Activated T-cell treated with anti-CD3 and anti-CD28 coated beads, Interleukin-2, amount 50 U/mL, for 72 hours (primary cell): ENCODE data around the gene NOXO1. TPM values are rescaled to one million over a fixed set of nuclear protein-coding genes. Genes with fewer than 3 reads are reported as not detected.
"Not testable (repeated sequence)": the region's sequence is repeated elsewhere in the genome, so short reads cannot be mapped to it uniquely, and the experiment has no call there.

ENCODE experiments used
- ATAC-seq, 2 donors: fragments of 150-1000 bp; cut with Tn5 transposase; replicated peaks in 1 of 2; 2 replicates each; pipeline ENCODE4 v1.10.0; 2021; ENCODE audit warnings: moderate library complexity in 2 of 2, mild to moderate bottlenecking in 1 of 2
- DNase-seq, 2 donors: peaks; one replicate each; pipeline ENCODE4 v3.0.0; 2021 to 2022; ENCODE audit warnings: mixed read lengths in 1 of 2
- H3K27ac Mint-ChIP-seq: one replicate; pipeline ENCODE4 v1.8.0; 2022; ENCODE audit warnings: mild to moderate bottlenecking, moderate library complexity, mixed read lengths
- H3K27me3 Mint-ChIP-seq: one replicate; pipeline ENCODE4 v1.8.0; 2022; ENCODE audit warnings: low read depth, mixed read lengths
- H3K36me3 Mint-ChIP-seq, 2 donors: one replicate each; pipeline ENCODE4 v1.8.0; 2022; ENCODE audit warnings: mixed read lengths in 2 of 2, mild to moderate bottlenecking in 1 of 2; ENCODE audit not compliant: insufficient read depth in 2 of 2
- H3K4me1 Mint-ChIP-seq: one replicate; pipeline ENCODE4 v1.8.0; 2022; ENCODE audit warnings: low read depth, mixed read lengths
- H3K4me3 Mint-ChIP-seq, 2 donors: one replicate each; pipeline ENCODE4 v1.8.0; 2022; ENCODE audit warnings: mild to moderate bottlenecking in 2 of 2, mixed read lengths in 2 of 2, moderate library complexity in 2 of 2
- H3K9me3 Mint-ChIP-seq, 2 donors: one replicate each; pipeline ENCODE4 v1.8.0; 2022; ENCODE audit warnings: mixed read lengths in 2 of 2
- total RNA-seq, 2 donors: library from RNA; stranded (reverse); gene quantifications; one replicate each; pipeline ENCODE4 v1.2.3, GENCODE V29; 2022

The NOXO1 gene
- total RNA-seq, 2 donors from 2014 or later, result 1.8 TPM; not detected in 1

DNA sequence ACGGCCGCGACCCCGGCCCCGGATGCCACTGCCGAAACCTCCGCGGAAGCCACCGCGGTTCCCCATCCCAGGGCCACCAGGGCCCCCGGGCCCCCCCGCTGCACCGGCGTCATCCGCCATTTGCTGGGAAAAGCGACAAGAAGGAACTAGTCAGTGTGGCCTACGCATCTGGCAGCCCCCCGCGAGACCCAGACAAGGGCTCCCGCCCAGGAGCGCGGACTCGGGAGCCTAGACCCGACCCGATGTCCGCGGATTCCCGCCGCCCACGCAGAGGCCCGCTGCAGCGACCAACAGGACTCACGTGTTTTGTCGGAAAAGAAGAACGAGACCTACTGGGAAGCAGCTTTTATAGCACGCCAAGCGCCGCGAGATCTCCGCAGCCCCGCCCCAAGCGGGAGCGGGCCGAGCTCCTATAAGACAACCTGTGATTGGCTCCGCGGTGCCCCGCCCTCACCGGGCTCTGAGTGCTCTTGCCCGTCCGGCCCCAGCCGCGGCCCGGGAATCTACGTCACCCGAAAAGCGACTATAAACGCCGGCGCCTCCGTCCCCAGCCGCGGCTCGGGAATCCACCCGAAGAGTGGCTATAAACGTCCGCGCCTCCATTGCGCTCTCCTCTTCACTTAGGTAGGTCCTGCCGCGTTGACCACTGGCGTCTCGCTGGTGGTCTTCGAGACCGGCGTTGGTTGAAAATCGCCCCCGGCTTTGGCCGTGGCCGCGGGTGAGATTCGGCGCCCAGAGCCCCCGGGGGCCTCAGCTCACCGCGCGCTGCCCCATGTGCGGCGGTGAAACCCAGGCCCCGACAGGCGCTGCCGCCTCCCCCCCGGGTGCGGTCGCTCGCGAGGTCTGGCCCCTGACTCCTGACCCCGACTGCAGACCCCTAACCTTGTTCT is 16.5 kb downstream of the NOXO1 start, which contains the start of gene RPS2:
TSS of gene RPS2 (minus strand) at position 321 of the 890 bp plus-strand sequence. CDS start at position 120, 201 bp downstream.
- peak within 1 kb of the TSS; percentile 91 to 97 for H3K4me3 Mint-ChIP-seq
- ATAC-seq (peak; percentile 81 to 90), DNase-seq (peak; percentile 98 to 99)
- no peaks in the 10 kb centered on the region for H3K9me3 Mint-ChIP-seq
- H3K4me1 Mint-ChIP-seq, result peaks cover 52% of the 10 kb centered on the region
- peak within 1 kb of the TSS; percentile 96 for H3K27ac Mint-ChIP-seq
- peaks cover 14 to 32% of the 10 kb centered on the region in 2 donors for H3K36me3 Mint-ChIP-seq
- H3K27me3 Mint-ChIP-seq, result no peaks in the 10 kb centered on the region

DNA sequence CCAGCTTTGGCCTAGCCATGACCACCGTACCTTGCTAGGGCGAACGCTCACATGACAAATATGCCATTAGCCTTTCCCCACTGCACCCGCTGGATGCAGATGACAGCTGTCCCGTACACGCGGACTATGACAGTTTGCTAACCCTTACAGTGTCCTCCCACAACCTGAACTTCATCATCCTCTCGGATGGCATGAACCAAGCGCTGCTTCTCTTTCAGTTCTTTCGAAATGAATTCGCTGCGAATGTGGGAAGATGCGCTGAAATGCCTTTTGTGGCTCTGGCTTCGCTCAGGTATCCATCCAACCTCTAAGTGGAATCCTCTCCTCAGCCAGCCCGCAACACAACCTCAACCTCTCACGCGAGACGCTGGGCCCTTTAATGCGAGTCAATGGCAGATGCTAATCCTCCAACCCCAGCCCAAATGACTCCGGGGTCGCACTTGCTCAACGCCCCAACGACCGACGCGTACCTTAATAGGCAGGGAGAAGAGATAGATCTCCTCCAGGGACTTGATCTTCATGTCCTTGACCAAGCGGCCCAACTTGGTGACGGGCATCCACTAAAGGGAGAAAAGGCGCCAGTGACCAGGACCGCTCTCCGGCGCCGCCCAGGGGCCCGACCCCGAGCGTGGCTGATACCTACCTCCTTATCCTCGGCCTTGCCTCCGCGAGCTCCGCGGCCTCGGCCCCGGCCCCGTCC is 17.3 kb downstream of the NOXO1 start:
- DNase-seq (peak in 1 of 2 donors; percentile 41), ATAC-seq (peak; percentile 2 to 3)
- peak overlapping the region; percentile 91 to 97 for H3K4me3 Mint-ChIP-seq
- H3K36me3 Mint-ChIP-seq, result peaks cover 14 to 32% of the 10 kb centered on the region in 2 donors
- H3K27ac Mint-ChIP-seq, result peak overlapping the region; percentile 92
- peaks cover 52% of the 10 kb centered on the region for H3K4me1 Mint-ChIP-seq
- no peaks in the 10 kb centered on the region for H3K9me3 Mint-ChIP-seq
- H3K27me3 Mint-ChIP-seq, result no peaks in the 10 kb centered on the region

DNA sequence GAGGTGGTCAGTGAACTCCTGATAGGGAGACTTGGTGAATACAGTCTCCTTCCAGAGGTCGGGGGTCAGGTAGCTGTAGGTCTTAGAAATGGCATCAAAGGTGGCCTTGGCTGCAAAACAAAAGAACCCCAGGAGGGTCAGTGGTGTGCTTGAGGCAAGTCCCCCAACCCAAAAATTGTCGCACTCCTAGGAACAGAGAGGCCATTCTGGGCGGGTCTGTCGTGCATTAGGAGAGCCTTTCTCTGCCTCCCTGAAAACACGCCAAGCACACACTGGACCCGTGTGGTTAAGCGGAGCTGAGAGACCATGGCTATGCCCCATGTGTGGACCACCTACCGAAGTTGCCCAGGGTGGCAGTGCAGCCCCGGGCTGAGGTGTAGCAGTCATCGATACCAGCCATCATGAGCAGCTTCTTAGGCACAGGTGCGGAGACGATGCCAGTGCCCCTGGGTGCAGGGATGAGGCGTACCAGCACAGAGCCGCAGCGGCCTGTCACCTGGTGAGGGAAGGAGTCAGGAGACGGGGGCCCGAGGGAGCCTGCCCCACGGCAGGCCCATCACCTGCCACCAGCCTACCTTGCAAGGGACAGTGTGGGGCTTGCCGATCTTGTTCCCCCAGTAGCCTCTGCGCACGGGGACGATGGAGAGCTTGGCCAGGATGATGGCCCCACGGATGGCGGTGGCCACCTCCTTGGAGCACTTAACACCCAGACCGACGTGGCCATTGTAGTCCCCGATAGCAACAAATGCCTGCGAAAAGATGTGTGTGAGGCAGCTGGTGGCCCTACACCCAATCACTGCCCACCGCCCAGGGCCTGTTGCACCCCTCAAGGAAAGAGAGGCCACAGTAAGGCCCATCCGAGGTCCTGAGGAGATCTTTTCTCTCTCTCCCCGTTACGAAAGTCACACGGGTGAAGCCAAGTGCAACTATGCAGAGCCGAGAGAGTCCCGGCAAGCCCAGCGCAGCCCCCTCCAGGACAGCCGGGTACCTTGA is 18.8 kb downstream of the NOXO1 start:
- H3K36me3 Mint-ChIP-seq, result peaks cover 14 to 32% of the 10 kb centered on the region in 2 donors
- H3K4me1 Mint-ChIP-seq, result peaks cover 50% of the 10 kb centered on the region
- H3K27me3 Mint-ChIP-seq, H3K9me3 Mint-ChIP-seq, DNase-seq, ATAC-seq: not testable (repeated sequence)
- H3K27ac Mint-ChIP-seq, result peak overlapping the region; percentile 92
- H3K4me3 Mint-ChIP-seq, result peak overlapping the region; percentile 91 to 97

DNA sequence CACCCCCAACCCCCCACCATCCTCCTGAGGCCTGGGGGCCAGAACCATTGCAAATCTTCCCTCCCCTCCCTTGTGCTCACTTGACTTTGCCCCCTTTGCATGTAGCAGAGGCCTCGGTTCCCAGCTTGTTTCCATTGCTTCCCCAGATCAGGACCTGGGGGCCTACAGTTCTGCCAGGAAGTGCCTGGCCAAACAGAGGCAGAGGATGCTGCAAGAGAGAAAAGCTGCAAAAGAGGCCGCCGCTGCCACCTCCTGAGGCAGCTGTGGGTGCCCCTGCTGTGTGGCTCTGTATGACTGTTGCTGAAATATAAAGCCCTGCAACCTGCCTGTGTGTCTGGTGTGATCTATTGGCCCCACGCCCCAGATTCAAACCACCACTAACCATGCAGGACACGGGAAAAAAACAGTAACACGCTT is 19.6 kb downstream of the NOXO1 start:
- DNase-seq (peak in 1 of 2 donors; percentile 39), ATAC-seq (no peak)
- Mint-ChIP-seq H3K27me3 (no peaks in the 10 kb centered on the region), H3K36me3 (peaks cover 14 to 32% of the 10 kb centered on the region in 2 donors), H3K4me3 (peak overlapping the region; percentile 91 to 97), H3K9me3 (no peaks in the 10 kb centered on the region), H3K4me1 (peaks cover 46% of the 10 kb centered on the region), H3K27ac (peak overlapping the region; percentile 84)

DNA sequence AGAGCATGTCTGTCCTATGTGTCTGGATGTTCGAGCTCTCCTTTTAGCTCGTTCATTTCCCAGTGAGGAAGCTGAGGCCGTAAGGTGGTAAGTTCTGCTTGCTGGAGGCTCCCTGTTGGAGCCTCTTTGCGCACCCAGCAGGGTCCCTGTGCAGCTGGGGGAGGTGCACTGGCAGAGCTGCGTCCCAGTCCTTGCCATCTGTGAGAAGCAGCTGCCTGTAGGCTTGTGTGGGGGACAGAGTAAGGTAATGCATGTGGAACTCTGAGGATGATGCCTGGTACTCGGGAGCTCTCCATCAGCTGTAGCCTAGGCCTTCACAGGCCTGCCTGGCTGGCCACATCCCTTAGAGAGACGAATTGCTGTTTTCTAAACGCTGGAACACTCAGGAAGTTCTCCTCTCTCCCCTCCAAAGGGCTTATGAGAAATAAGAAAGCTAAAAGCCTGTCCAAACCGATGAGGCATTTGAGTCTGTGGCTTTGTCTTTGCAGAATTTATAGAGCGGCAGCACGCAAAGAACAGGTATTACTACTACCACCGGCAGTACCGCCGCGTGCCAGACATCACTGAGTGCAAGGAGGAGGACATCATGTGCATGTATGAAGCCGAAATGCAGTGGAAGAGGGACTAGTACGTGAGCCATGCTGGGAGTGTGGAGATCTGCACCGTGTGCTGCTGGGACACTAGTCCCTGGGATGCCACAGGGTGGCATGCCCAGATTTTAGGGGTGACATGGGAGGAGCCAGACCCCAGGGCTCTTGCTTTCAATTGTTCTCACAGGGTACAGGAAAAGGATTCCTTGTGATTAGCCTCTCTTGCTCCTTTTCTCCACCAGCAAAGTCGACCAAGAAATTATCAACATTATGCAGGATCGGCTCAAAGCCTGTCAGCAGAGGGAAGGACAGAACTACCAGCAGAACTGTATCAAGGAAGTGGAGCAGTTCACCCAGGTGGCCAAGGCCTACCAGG is 20.3 kb downstream of the NOXO1 start:
- ATAC-seq (peak in 1 of 2 donors; percentile 18), DNase-seq (peak in 1 of 2 donors; percentile 60)
- Mint-ChIP-seq H3K27ac (peak overlapping the region; percentile 97), H3K4me1 (peaks cover 46% of the 10 kb centered on the region), H3K4me3 (peak overlapping the region; percentile 97 to 98), H3K36me3 (peaks cover 14 to 32% of the 10 kb centered on the region in 2 donors), H3K9me3 (no peaks in the 10 kb centered on the region), H3K27me3 (no peaks in the 10 kb centered on the region)

DNA sequence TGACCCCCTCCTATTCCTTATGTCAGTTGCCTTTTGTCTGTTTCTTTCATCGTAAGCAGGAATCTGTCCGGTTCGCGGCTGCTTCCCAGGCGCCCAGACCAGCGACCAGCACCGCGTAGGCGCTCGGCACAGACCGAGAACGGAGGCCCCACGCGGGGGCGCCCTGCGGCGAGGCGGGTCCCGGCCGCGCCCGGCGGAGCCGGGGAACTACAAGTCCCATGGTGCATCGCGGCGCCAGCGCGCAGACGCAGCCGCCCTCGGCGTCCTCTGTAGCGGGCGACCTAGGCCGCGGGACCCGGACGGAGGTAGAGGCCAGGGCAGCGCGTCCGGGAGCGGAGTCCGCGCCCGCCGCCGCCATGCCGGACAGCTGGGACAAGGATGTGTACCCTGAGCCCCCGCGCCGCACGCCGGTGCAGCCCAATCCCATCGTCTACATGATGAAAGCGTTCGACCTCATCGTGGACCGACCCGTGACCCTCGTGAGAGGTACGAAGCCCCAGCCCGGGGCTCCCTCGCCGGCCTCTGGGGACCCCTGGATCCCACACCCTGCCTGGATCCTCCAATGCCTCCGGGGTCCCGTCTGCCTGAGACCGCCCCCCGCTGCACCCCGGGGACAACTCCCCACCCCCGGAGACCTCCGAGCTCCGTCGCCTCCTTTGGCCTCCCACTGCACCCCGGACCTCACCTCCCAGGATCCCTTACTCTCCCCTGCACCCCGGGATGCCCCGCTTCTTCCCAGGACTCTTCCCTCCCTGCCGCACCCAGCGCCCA is 21.8 kb downstream of the NOXO1 start, which contains the start of gene NDUFB10:
TSS of gene NDUFB10 (plus strand) at position 270 of the 771 bp plus-strand sequence. CDS start at position 357, 87 bp downstream.
- Mint-ChIP-seq H3K9me3 (no peaks in the 10 kb centered on the region), H3K36me3 (peaks cover 13 to 32% of the 10 kb centered on the region in 2 donors), H3K27me3 (no peaks in the 10 kb centered on the region), H3K27ac (peak within 1 kb of the TSS; percentile 97), H3K4me1 (peaks cover 41% of the 10 kb centered on the region), H3K4me3 (peak within 1 kb of the TSS; percentile 97 to 98)
- DNase-seq, result peak; percentile 96 to 98
- ATAC-seq, result peak; percentile 75 to 86

DNA sequence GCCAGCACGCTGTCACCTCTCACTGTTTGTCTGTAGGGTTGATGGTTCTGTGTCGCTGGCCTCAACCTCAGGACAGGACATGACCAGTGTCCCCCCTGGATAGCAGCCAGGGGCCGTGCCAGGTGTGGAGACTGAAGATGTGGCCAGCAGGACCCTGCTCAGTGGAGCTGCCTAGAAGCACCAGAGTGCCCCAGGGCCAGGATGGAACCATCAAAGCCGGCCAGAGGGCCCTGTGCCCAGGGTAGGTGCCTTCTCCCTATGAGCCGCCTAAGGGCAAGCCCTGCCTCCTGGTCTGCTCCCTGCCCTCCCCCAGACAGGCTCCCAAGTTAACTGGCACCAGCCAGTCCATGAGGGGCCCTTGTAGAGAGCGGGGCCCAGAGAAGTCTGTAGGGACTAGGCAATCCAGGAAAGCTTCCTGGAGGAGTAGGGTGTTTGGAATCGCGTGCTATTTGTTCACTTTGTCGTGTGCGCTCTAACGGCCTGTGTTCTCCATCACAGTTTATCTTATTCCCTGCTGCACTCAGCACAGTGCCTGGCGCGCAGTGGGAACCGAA is 22.5 kb downstream of the NOXO1 start:
- Mint-ChIP-seq H3K4me3 (peak overlapping the region; percentile 97 to 98), H3K9me3 (no peaks in the 10 kb centered on the region), H3K27ac (peak overlapping the region; percentile 97), H3K36me3 (peaks cover 9 to 27% of the 10 kb centered on the region in 2 donors), H3K4me1 (peaks cover 39% of the 10 kb centered on the region), H3K27me3 (no peaks in the 10 kb centered on the region)
- ATAC-seq (peak in 1 of 2 donors; percentile 13), DNase-seq (no peak)

DNA sequence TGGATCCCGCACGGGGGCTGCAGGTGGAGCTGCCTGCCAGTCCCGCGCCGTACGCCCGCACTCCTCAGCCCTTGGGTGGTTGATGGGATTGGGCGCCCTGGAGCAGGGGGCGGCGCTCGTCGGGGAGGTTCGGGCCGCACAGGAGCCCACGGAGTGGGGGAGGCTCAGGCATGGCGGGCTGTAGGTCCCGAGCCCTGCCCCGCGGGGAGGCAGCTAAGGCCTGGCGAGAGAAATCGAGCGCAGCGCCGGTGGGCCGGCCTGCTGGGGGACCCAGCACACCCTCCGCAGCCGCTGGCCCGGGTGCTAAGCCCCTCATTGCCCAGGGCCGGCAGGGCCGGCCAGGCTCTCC is 23.2 kb downstream of the NOXO1 start:
- not testable (repeated sequence) for ATAC-seq, H3K27ac Mint-ChIP-seq, H3K9me3 Mint-ChIP-seq, DNase-seq, H3K4me3 Mint-ChIP-seq, H3K27me3 Mint-ChIP-seq
- H3K36me3 Mint-ChIP-seq, result peaks cover 5 to 20% of the 10 kb centered on the region in 2 donors
- H3K4me1 Mint-ChIP-seq, result peaks cover 32% of the 10 kb centered on the region

DNA sequence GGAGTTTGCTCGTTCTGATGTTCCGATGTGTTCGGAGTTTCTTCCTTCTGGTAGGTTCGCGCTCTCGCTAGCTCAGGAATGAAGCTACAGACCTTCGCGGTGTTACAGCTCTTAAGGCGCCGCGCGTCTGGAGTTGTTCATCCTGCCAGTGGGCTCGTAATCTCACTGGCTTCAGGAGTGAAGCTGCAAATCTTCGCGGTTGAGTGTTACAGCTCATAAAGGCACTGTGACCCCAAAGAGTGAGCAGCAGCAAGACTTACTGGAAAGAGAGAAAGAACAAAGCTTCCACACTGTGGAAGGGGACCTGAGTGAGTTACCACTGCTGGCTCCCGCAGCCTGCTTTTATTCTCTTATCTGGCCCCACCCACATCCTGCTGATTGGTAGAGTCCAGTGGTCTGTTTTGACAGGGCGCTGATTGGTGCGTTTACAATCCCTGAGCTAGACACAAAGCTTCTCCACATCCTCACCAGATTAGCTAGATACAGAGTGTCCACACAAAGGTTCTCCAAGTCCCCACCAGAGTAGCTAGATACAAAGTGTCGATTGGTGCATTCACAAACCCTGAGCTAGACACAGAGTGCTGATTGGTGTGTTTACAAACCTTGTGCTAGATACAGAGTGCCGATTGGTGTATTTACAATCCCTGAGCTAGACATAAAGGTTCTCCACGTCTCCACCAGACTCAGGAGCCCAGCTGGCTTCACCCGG is 23.7 kb downstream of the NOXO1 start:
- H3K4me3 Mint-ChIP-seq, DNase-seq, ATAC-seq, H3K9me3 Mint-ChIP-seq, H3K27ac Mint-ChIP-seq, H3K27me3 Mint-ChIP-seq: not testable (repeated sequence)
- peaks cover 3 to 15% of the 10 kb centered on the region in 2 donors for H3K36me3 Mint-ChIP-seq
- H3K4me1 Mint-ChIP-seq, result peaks cover 27% of the 10 kb centered on the region

DNA sequence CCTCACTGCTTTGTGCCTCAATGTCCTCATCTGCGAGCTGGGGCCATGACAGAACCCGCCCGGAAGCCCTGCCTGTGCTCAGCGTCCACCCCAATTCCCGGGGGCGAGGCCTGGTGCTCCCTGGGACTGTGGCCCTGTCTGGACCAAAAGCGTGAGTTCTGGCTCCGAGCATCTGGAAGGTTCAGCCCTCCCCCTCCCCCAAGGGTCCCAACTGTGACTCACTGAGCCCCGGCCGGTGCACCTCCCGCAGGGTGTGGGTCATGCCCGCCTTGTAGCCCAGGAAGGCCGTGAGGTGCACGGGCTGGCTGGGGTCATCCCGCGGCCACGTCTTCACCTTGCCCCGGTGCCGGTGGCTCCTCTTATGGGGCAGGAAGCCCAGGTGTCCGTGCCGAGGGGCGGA is 27.5 kb downstream of the NOXO1 start:
- no peaks in the 10 kb centered on the region for H3K27me3 Mint-ChIP-seq
- H3K4me1 Mint-ChIP-seq, result no peaks in the 10 kb centered on the region
- no peaks in the 10 kb centered on the region for H3K9me3 Mint-ChIP-seq
- DNase-seq (no peak), ATAC-seq (no peak)
- no peak overlapping the region for H3K27ac Mint-ChIP-seq
- H3K36me3 Mint-ChIP-seq, result no peaks in the 10 kb centered on the region
- no peak overlapping the region for H3K4me3 Mint-ChIP-seq
